H9 (cell line): ENCODE data around the gene CYB5A. TPM values are rescaled to one million over a fixed set of nuclear protein-coding genes. Genes with fewer than 3 reads are reported as not detected.

Experiments
- DNase-seq: peaks from one replicate; pipeline ENCODE4 v3.0.0-alpha.2; 2017
- H2AFZ ChIP-seq: one replicate; pipeline ENCODE4 v1.6.1; 2013; ENCODE audit warnings: mild to moderate bottlenecking, low read length, control low read depth, moderate library complexity
- H2AK5ac ChIP-seq: 2 replicates; pipeline ENCODE4 v1.6.1; 2013; ENCODE audit warnings: low read length, control low read depth, mixed read lengths; ENCODE audit not compliant: insufficient read length
- H2BK120ac ChIP-seq: one replicate; pipeline ENCODE4 v1.6.1; 2013; ENCODE audit warnings: low read depth, mild to moderate bottlenecking, low read length, control low read depth, inconsistent platforms; ENCODE audit not compliant: poor library complexity, severe bottlenecking
- H2BK12ac ChIP-seq: 2 replicates; pipeline ENCODE4 v1.6.1; 2013; ENCODE audit warnings: low read length, control low read depth, mixed read lengths, low read depth; ENCODE audit not compliant: insufficient read length
- H2BK15ac ChIP-seq: 2 replicates; pipeline ENCODE4 v1.6.1; 2013; ENCODE audit warnings: low read depth, low read length, control low read depth
- H2BK20ac ChIP-seq: one replicate; pipeline ENCODE4 v1.6.1; 2013; ENCODE audit warnings: low read depth, mild to moderate bottlenecking, low read length, control low read depth, inconsistent platforms; ENCODE audit not compliant: poor library complexity, severe bottlenecking
- H2BK5ac ChIP-seq: 2 replicates; pipeline ENCODE4 v1.6.1; 2013; ENCODE audit warnings: low read length, control low read depth, mixed read lengths; ENCODE audit not compliant: insufficient read length
- H3K14ac ChIP-seq: 2 replicates; pipeline ENCODE4 v1.6.1; 2013; ENCODE audit warnings: low read length, control low read depth; ENCODE audit not compliant: insufficient read depth
- H3K18ac ChIP-seq: 2 replicates; pipeline ENCODE4 v1.6.1; 2013; ENCODE audit warnings: low read depth, mild to moderate bottlenecking, mixed read lengths, low read length, control low read depth; ENCODE audit not compliant: insufficient read length
- H3K23ac ChIP-seq: 2 replicates; pipeline ENCODE4 v1.6.1; 2013; ENCODE audit warnings: low read length, control low read depth, mixed read lengths, low read depth; ENCODE audit not compliant: insufficient read length
- H3K23me2 ChIP-seq: 2 replicates; pipeline ENCODE4 v1.6.1; 2013; ENCODE audit warnings: low read depth, mild to moderate bottlenecking, mixed read lengths, low read length, control low read depth; ENCODE audit not compliant: insufficient read length, poor library complexity, severe bottlenecking
- H3K27ac ChIP-seq: 2 replicates; pipeline ENCODE4 v1.5.1; 2013; ENCODE audit warnings: low read length, control low read depth, mixed read lengths, low read depth; ENCODE audit not compliant: insufficient read length
- H3K27me3 ChIP-seq: 2 replicates; pipeline ENCODE4 v1.6.1; 2013; ENCODE audit warnings: low read length, control low read depth, inconsistent platforms; ENCODE audit not compliant: insufficient read depth
- H3K4ac ChIP-seq: 2 replicates; pipeline ENCODE4 v1.6.1; 2013; ENCODE audit warnings: low read depth, mild to moderate bottlenecking, control low read depth, inconsistent platforms, low read length, moderate library complexity
- H3K4me1 ChIP-seq: 2 replicates; pipeline ENCODE4 v1.6.1; 2013; ENCODE audit warnings: low read length, control low read depth, inconsistent platforms; ENCODE audit not compliant: insufficient read depth
- H3K4me2 ChIP-seq: 2 replicates; pipeline ENCODE4 v1.6.1; 2013; ENCODE audit warnings: low read length, control low read depth, mixed read lengths; ENCODE audit not compliant: insufficient read length, insufficient read depth
- H3K56ac ChIP-seq: 2 replicates; pipeline ENCODE4 v1.6.1; 2013; ENCODE audit warnings: low read depth, mild to moderate bottlenecking, mixed read lengths, low read length, control low read depth; ENCODE audit not compliant: insufficient read length
- H3K79me1 ChIP-seq: 2 replicates; pipeline ENCODE4 v1.6.1; 2013; ENCODE audit warnings: low read depth, mild to moderate bottlenecking, moderate library complexity, low read length, control low read depth, inconsistent platforms; ENCODE audit not compliant: insufficient read depth, poor library complexity, severe bottlenecking
- H3K79me2 ChIP-seq: 2 replicates; pipeline ENCODE4 v1.6.1; 2013; ENCODE audit warnings: low read length, control low read depth, inconsistent platforms; ENCODE audit not compliant: insufficient read depth
- H3K9ac ChIP-seq: 2 replicates; pipeline ENCODE4 v1.6.1; 2013; ENCODE audit warnings: low read length, control low read depth, mixed read lengths; ENCODE audit not compliant: insufficient read length; ENCODE audit errors: extremely low read depth
- H3K9me3 ChIP-seq: one replicate; pipeline ENCODE4 v1.6.1; 2013; ENCODE audit warnings: low read depth, low read length, inconsistent platforms; ENCODE audit not compliant: control insufficient read depth
- H3T11ph ChIP-seq: one replicate; pipeline ENCODE4 v1.6.1; 2013; ENCODE audit warnings: mild to moderate bottlenecking, low read length, control low read depth, inconsistent platforms
- H4K20me1 ChIP-seq: one replicate; pipeline ENCODE4 v1.6.1; 2013; ENCODE audit not compliant: control insufficient read depth, insufficient read length, insufficient read depth
- H4K5ac ChIP-seq: 2 replicates; pipeline ENCODE4 v1.6.1; 2013; ENCODE audit warnings: low read depth, mild to moderate bottlenecking, mixed read lengths, low read length, control low read depth; ENCODE audit not compliant: insufficient read length
- H4K8ac ChIP-seq: replicated peaks from 2 replicates; pipeline ENCODE4 v1.6.1; 2013; ENCODE audit warnings: low read length, control low read depth, mixed read lengths, low read depth; ENCODE audit not compliant: insufficient read length
- H4K91ac ChIP-seq: 2 replicates; pipeline ENCODE4 v1.6.1; 2013; ENCODE audit warnings: low read depth, mild to moderate bottlenecking, moderate library complexity, mixed read lengths, low read length, control low read depth; ENCODE audit not compliant: insufficient read length
- H3K27ac Mint-ChIP-seq, 3 experiments: 2 replicates in 2 of 3; 3 replicates in 1 of 3; pipeline ENCODE4 v1.8.0; 2020 to 2021; ENCODE audit warnings: mixed read lengths in 3 of 3, mild to moderate bottlenecking in 1 of 3, moderate library complexity in 1 of 3
- H3K27me3 Mint-ChIP-seq: 2 replicates; pipeline ENCODE4 v1.8.0; 2021; ENCODE audit warnings: low read depth, mild to moderate bottlenecking, moderate library complexity, mixed read lengths
- H3K36me3 Mint-ChIP-seq, 3 experiments: 2 replicates in 2 of 3; 3 replicates in 1 of 3; pipeline ENCODE4 v1.8.0; 2020 to 2021; ENCODE audit warnings: low read depth in 3 of 3, mixed read lengths in 3 of 3; ENCODE audit not compliant: insufficient read depth in 1 of 3
- H3K4me1 Mint-ChIP-seq, 2 experiments: 2 replicates each; pipeline ENCODE4 v1.8.0; 2020; ENCODE audit warnings: mixed read lengths in 2 of 2
- H3K4me3 Mint-ChIP-seq, 2 experiments: 2 replicates in 1 of 2; 3 replicates in 1 of 2; pipeline ENCODE4 v1.8.0; 2020 to 2021; ENCODE audit warnings: mild to moderate bottlenecking in 2 of 2, mixed read lengths in 2 of 2, moderate library complexity in 1 of 2
- H3K9me3 Mint-ChIP-seq, 2 experiments: 2 replicates in 1 of 2; 3 replicates in 1 of 2; pipeline ENCODE4 v1.8.0; 2020; ENCODE audit warnings: mild to moderate bottlenecking in 2 of 2, mixed read lengths in 2 of 2, moderate library complexity in 1 of 2
- WGBS: extraction: QIAGEN DNeasy Blood & Tissue Kit; methylation state at CpG from one replicate; pipeline ENCODE4 v1.1.7; 2013; ENCODE audit warnings: missing lambda C conversion rate, low lambda C conversion rate, mixed read lengths; ENCODE audit not compliant: insufficient read length; ENCODE audit errors: extremely low coverage; 5-methylcytosine and 5-hydroxymethylcytosine counted together
- total RNA-seq: library from RNA; stranded (reverse); gene quantifications from 2 replicates; pipeline ENCODE4 v1.2.1, GENCODE V29; 2021
- TF ChIP-seq, protein P1 (sequence below): fragments of 200-600 bp; sonication (generic); conservative IDR thresholded peaks from 3 replicates; pipeline ENCODE4 v1.8.0; 2021; ENCODE audit warnings: antibody characterized with exemption, mild to moderate bottlenecking

The CYB5A gene
- total RNA-seq, 1 experiment from 2014 or later, result 93.2 TPM

DNA sequence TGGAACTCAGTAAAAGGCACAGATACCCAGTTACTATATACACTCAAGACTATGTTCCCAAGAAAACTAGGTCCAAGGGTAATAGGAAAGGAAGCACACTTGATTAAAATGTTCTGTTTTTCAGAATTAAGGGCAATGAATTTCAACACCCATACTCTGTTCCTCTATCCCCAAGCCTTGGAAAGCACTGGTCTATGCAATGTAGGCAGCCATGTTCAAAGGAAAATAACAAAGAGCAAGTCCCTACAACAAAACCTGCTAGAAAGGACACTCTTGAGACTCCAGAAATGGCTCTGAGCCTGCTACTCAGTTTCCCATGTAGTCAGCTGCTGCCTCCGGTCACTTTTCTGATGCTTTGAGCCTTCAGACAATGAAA, 6.8 kb downstream of the CYB5A start:
- Histone ChIP-seq H3K27ac (no peak overlapping the region), H2AFZ (no peak overlapping the region), H3K56ac (no peak overlapping the region), H2BK120ac (no peak overlapping the region), H4K20me1 (no peaks in the 10 kb centered on the region), H2BK20ac (no peak overlapping the region), H3K9me3 (no peaks in the 10 kb centered on the region), H2BK15ac (no peak overlapping the region), H3K4ac (no peak overlapping the region), H2AK5ac (no peak overlapping the region), H4K5ac (no peak overlapping the region), H3K79me2 (peaks cover 14% of the 10 kb centered on the region; the same call in 1 of the 2 replicates), H2BK12ac (no peak overlapping the region), H4K8ac (no peak overlapping the region), H3K79me1 (peaks cover 2% of the 10 kb centered on the region), H3K4me1 (peaks cover 41% of the 10 kb centered on the region), H3K4me2 (no peak overlapping the region), H3K27me3 (no peaks in the 10 kb centered on the region), H3K14ac (no peak overlapping the region), H2BK5ac (no peak overlapping the region), H3K23ac (no peak overlapping the region), H3K9ac (no peak overlapping the region), H3K18ac (no peak overlapping the region), H3T11ph (no peak overlapping the region), H3K23me2 (no peaks in the 10 kb centered on the region), H4K91ac (no peak overlapping the region)
- peak overlapping the region in 2 of 3 experiments; percentile 48 to 57; a peak in 3 of 7 replicates for H3K27ac Mint-ChIP-seq
- H3K4me1 Mint-ChIP-seq, result peaks cover 73 to 75% of the 10 kb centered on the region in 2 experiments
- H3K4me3 Mint-ChIP-seq, result no peak overlapping the region
- peaks cover 0 to 3% (median 2%) of the 10 kb centered on the region in 3 experiments; a peak in 1 of 7 replicates for H3K36me3 Mint-ChIP-seq
- TF ChIP-seq, protein P1, sequence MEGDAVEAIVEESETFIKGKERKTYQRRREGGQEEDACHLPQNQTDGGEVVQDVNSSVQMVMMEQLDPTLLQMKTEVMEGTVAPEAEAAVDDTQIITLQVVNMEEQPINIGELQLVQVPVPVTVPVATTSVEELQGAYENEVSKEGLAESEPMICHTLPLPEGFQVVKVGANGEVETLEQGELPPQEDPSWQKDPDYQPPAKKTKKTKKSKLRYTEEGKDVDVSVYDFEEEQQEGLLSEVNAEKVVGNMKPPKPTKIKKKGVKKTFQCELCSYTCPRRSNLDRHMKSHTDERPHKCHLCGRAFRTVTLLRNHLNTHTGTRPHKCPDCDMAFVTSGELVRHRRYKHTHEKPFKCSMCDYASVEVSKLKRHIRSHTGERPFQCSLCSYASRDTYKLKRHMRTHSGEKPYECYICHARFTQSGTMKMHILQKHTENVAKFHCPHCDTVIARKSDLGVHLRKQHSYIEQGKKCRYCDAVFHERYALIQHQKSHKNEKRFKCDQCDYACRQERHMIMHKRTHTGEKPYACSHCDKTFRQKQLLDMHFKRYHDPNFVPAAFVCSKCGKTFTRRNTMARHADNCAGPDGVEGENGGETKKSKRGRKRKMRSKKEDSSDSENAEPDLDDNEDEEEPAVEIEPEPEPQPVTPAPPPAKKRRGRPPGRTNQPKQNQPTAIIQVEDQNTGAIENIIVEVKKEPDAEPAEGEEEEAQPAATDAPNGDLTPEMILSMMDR, result no peak
- no CpG with 5 or more reads among the region's 1 CpG for WGBS
- no peaks in the 10 kb centered on the region for H3K27me3 Mint-ChIP-seq
- DNase-seq, result no peak
- H3K9me3 Mint-ChIP-seq, result no peaks in the 10 kb centered on the region
